Measurements from ENCODE around the gene OAS2.

The OAS2 gene

GRCh38 chr12:112961074-112961473 is 17.2 kb upstream of the OAS2 start:
- no peaks in the 10 kb centered on the region for H3K9me3 ChIP-seq (ENCODE audit: control insufficient read depth, low read length)
- no peaks in the 10 kb centered on the region for H3K27me3 ChIP-seq (ENCODE audit: control insufficient read depth, insufficient read depth, low read length)
- no peak overlapping the region for H3K27ac ChIP-seq
- H3K36me3 ChIP-seq (ENCODE audit: control insufficient read depth, insufficient read depth, low read length), result no peaks in the 10 kb centered on the region
- H3K79me2 ChIP-seq, result no peaks in the 10 kb centered on the region
- H3K9ac ChIP-seq, result no peak overlapping the region
- no peak overlapping the region for H3K4me2 ChIP-seq (ENCODE audit: low read length)
- no peaks in the 10 kb centered on the region for H3K4me1 ChIP-seq
- H3K4me3 ChIP-seq (ENCODE audit: low read depth, low read length), result no peak overlapping the region
- no peak overlapping the region for H2AFZ ChIP-seq
- TF ChIP-seq, protein P1, sequence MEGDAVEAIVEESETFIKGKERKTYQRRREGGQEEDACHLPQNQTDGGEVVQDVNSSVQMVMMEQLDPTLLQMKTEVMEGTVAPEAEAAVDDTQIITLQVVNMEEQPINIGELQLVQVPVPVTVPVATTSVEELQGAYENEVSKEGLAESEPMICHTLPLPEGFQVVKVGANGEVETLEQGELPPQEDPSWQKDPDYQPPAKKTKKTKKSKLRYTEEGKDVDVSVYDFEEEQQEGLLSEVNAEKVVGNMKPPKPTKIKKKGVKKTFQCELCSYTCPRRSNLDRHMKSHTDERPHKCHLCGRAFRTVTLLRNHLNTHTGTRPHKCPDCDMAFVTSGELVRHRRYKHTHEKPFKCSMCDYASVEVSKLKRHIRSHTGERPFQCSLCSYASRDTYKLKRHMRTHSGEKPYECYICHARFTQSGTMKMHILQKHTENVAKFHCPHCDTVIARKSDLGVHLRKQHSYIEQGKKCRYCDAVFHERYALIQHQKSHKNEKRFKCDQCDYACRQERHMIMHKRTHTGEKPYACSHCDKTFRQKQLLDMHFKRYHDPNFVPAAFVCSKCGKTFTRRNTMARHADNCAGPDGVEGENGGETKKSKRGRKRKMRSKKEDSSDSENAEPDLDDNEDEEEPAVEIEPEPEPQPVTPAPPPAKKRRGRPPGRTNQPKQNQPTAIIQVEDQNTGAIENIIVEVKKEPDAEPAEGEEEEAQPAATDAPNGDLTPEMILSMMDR (IDR thresholded peaks at IDR 0.05), result no peak

GRCh38 chr12:112961536-112961935 is 16.8 kb upstream of the OAS2 start:
- Histone ChIP-seq H3K4me2 (ENCODE audit: low read length) (no peak overlapping the region), H2AFZ (no peak overlapping the region), H3K36me3 (ENCODE audit: control insufficient read depth, insufficient read depth, low read length) (no peaks in the 10 kb centered on the region), H3K9me3 (ENCODE audit: control insufficient read depth, low read length) (no peaks in the 10 kb centered on the region), H3K4me3 (ENCODE audit: low read depth, low read length) (no peak overlapping the region), H3K27me3 (ENCODE audit: control insufficient read depth, insufficient read depth, low read length) (no peaks in the 10 kb centered on the region), H3K9ac (no peak overlapping the region), H3K79me2 (no peaks in the 10 kb centered on the region), H3K4me1 (no peaks in the 10 kb centered on the region), H3K27ac (no peak overlapping the region)
- TF ChIP-seq, protein P1 (IDR thresholded peaks at IDR 0.05), result no peak

DNA sequence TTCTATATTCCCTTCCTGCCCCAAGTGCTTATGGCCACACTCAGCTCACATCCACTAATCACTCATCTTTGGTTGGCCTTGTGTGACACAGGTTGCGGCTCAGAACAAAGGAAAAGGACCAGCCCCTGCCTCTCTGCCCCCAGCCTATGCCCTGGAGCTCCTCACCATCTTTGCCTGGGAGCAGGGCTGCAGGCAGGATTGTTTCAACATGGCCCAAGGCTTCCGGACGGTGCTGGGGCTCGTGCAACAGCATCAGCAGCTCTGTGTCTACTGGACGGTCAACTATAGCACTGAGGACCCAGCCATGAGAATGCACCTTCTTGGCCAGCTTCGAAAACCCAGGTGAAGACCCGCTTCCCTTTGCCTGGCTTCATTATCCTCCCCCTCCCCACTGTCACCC is 15.8 kb upstream of the OAS2 start:
- Histone ChIP-seq H3K36me3 (ENCODE audit: control insufficient read depth, insufficient read depth, low read length) (no peaks in the 10 kb centered on the region), H3K4me3 (ENCODE audit: low read depth, low read length) (no peak overlapping the region), H3K4me1 (no peaks in the 10 kb centered on the region), H3K9ac (no peak overlapping the region), H3K27ac (no peak overlapping the region), H3K79me2 (no peaks in the 10 kb centered on the region), H2AFZ (no peak overlapping the region), H3K4me2 (ENCODE audit: low read length) (no peak overlapping the region), H3K9me3 (ENCODE audit: control insufficient read depth, low read length) (no peaks in the 10 kb centered on the region), H3K27me3 (ENCODE audit: control insufficient read depth, insufficient read depth, low read length) (no peaks in the 10 kb centered on the region)
- TF ChIP-seq, protein P1 (IDR thresholded peaks at IDR 0.05), result no peak

DNA sequence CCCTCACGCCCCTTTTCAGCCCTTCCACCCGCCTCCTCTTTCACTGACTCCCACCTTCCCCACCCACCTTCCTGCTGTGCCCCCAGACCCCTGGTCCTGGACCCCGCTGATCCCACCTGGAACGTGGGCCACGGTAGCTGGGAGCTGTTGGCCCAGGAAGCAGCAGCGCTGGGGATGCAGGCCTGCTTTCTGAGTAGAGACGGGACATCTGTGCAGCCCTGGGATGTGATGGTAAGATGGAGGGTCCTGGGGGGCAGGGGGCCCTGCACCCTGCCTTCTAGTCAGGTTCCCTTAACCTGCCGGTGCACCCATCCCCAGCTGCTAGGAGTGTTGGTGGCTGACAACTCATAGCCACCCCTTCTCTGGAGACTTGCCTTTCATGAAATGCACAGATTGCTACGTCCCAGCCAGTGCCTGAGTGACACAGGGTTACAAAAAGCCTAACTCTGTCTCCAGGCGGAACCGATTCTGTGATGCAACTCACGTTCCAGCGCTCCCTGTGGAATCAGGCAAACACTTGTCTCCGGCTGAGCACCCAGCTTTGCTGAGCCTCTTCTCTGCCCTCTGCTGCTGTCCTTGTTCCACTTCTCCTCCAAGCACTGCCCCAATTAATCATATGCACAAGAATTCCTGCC is 15.0 kb upstream of the OAS2 start:
- no peak overlapping the region for H3K4me2 ChIP-seq (ENCODE audit: low read length)
- no peaks in the 10 kb centered on the region for H3K36me3 ChIP-seq (ENCODE audit: control insufficient read depth, insufficient read depth, low read length)
- H3K9ac ChIP-seq, result no peak overlapping the region
- TF ChIP-seq, protein P1 (IDR thresholded peaks at IDR 0.05), result no peak
- no peak overlapping the region for H3K4me3 ChIP-seq (ENCODE audit: low read depth, low read length)
- no peaks in the 10 kb centered on the region for H3K79me2 ChIP-seq
- no peak overlapping the region for H3K27ac ChIP-seq
- no peaks in the 10 kb centered on the region for H3K27me3 ChIP-seq (ENCODE audit: control insufficient read depth, insufficient read depth, low read length)
- H2AFZ ChIP-seq, result no peak overlapping the region
- no peaks in the 10 kb centered on the region for H3K4me1 ChIP-seq
- no peaks in the 10 kb centered on the region for H3K9me3 ChIP-seq (ENCODE audit: control insufficient read depth, low read length)

GRCh38 chr12:112964067-112964670 is 14.2 kb upstream of the OAS2 start:
- Histone ChIP-seq H3K9me3 (ENCODE audit: control insufficient read depth, low read length) (no peaks in the 10 kb centered on the region), H3K27ac (no peak overlapping the region), H3K27me3 (ENCODE audit: control insufficient read depth, insufficient read depth, low read length) (no peaks in the 10 kb centered on the region), H3K79me2 (no peaks in the 10 kb centered on the region), H3K9ac (no peak overlapping the region), H3K4me3 (ENCODE audit: low read depth, low read length) (no peak overlapping the region), H3K36me3 (ENCODE audit: control insufficient read depth, insufficient read depth, low read length) (no peaks in the 10 kb centered on the region), H3K4me1 (no peaks in the 10 kb centered on the region), H2AFZ (no peak overlapping the region), H3K4me2 (ENCODE audit: low read length) (no peak overlapping the region)
- TF ChIP-seq, protein P1 (IDR thresholded peaks at IDR 0.05), result no peak
